GM12892 (cell line): ENCODE data around the gene NPTXR.

ENCODE experiments used
- DNase-seq: peaks from one replicate; pipeline ENCODE4 v3.0.0; 2011; ENCODE audit not compliant: insufficient read length
- FAIRE-seq: peaks from 2 replicates; lab custom pipeline; 2011; peaks lifted over from hg19 to GRCh38; lab: Jason Lieb, UNC
- POLR2A ChIP-seq: IDR thresholded peaks from 2 replicates; pipeline ENCODE4 v1.6.1; 2011; ENCODE audit warnings: low read depth, low read length, control low read depth
- POLR2AphosphoS5 ChIP-seq: IDR thresholded peaks from 2 replicates; pipeline ENCODE4 v1.6.1; 2011; ENCODE audit warnings: low read depth, low read length, control low read depth
- TAF1 ChIP-seq: IDR thresholded peaks from 2 replicates; pipeline ENCODE4 v1.6.1; 2011; ENCODE audit warnings: low read depth, mild to moderate bottlenecking, control low read depth, low read length, borderline replicate concordance

Gene NPTXR

DNA sequence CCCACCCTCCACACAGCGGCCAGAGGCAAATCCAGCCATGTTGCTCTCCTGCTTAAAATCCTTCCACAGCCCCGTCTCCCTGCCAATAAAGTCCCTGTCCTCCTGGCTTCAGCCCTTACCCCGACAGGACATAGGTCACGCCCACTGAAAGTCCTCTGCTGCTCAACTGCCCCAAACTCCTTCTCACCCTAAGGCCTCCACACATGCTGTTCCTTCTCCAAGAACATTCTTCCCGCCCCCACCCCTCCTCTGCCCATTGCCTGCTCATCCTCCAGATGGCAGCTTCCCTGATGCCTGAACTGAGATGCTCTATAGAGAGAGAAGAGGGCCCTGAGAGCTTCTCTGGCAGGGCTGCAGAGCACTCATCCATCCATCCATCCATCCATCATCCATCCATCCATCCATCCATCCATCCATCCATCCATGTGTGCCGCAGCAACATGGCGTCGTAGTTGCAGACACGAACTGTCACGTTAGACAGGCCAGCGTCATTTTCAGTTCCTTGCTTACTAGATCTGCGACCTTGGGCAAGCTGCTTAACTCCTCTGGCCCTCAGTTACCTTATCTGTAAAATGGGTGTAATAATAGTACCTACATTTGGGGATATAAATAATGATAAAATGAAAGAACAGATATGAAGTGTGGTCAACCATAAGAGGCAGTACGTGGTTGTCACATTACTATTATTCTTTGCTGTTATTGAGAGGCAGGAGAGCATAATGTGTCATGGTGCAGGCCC is 9.4 kb downstream of the NPTXR start:
- no peak for FAIRE-seq
- TF ChIP-seq POLR2A: no peak
- no peak for TF ChIP-seq POLR2AphosphoS5
- no peak for DNase-seq

DNA sequence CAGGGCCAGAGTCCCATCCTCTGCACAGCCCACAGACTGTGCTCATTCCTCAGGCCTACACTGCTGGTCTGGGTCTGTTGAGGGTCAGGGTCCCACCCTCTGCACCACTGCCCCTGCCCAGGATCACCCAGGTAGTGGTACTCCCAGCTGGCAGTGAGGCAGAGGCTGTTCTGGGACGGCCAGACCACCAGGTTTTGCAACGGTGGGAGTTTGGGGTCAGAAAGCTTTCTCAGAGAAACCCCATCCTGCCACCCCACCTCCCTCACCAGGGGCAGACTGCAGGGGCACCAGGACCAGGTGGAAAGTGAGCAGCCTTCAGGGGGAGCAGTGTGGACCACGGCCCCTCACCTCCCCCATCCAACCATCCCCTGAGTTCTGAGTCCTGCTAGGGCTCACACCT is 10.8 kb downstream of the NPTXR start:
- TF ChIP-seq TAF1: no peak
- no peak for TF ChIP-seq POLR2AphosphoS5
- TF ChIP-seq POLR2A: no peak
- FAIRE-seq: no peak
- DNase-seq: no peak

DNA sequence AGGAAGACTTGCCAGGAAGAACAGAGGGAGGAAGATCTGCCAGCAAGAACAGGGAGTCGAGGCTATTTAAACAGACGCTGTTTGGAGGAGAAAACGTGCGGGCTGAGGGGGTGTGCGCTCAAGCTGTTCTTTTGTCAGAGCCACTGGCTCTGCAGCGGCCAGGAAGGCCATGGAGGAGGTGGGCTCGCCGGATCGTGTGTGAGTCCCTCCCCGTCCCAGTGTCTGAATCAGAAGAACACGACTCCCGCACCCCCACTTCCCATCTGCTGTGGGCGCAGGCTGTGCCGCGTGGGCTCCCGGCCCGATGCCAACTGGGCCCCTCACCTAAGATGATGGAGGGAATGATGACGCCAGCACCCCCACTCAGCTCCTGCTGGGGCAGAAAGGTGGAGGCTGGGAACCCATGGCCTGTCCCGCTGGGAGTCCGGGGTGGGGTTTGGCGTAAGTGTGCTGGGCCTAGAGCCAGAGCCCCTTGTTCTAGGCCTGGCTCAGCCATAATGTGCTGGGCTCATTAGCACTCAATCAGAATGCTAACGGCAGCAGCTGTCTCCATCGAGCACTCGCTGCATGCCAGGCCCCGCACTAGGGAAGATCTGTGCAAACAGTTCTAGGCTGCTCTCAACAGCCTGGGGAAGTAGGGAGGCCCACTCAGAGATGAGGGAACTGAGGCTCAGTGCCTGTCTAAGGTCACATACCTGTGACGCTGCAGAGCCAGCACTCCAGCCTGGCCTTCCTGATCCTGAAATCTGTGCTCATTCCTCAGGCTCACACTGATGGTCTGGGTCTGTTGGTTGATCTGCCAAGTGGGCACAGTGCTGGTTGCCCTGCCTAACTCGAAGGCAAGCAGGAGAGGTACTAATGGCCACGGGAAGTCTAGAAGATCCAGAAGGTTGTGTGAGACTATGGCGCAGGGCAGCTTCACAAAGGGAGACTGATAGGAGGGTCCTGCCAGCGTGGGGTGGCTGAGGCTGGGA is 11.5 kb downstream of the NPTXR start:
- FAIRE-seq (no peak), DNase-seq (no peak)
- no peak for TF ChIP-seq POLR2AphosphoS5
- TF ChIP-seq POLR2A: no peak
- no peak for TF ChIP-seq TAF1

DNA sequence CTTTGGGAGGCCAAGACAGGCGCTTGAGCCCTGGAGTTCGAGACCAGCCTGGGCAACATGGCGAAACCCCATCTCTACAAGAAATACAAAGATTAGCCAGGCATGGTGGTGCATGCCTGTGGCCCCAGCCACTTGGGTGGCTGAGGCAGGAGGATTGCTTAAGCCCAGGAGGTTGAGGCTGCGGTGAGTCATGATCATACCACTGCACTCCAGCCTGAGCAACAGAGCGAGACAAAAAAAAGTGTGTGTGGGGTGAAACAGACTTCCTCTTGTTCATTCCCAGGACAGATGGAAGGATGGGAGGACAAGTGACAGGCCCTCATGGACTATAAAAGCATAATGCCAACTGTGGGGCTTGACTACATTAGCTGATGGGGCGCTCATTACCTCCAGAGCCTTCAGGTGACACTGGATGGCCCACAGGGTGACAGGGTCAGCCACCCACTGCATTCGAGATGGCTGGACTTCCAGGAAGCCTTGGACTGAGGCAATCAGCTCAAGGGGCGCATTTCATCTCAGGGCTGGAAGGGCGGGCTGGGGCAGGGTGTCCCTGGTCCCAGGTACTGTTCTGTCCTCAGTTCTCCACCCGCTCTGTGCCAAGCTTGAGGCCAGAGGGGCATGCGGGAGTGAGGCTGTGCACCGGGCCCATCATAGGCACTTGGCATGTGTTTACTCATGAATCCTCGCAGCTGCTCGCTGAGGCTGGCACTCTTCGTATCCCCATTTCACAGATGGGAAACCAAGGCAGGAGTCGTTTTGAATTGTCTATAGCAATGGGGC is 12.5 kb downstream of the NPTXR start:
- TF ChIP-seq TAF1 (no peak), POLR2AphosphoS5 (no peak)
- FAIRE-seq (no peak), DNase-seq (no peak)

DNA sequence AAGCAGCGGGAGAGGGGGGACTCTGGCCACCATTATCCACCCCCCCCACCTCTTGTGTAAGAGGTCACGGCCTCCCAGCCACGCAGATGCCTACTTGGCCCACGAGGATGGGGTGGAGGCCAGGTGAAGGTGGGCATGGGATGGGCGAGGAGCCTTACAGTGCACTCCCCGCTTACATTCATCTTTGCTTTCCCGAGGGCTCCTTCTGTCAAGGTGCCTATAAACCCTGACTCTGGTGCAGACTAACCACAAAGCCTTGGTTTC is 13.1 kb downstream of the NPTXR start:
- TF ChIP-seq POLR2AphosphoS5 (no peak), TAF1 (no peak), POLR2A (no peak)
- DNase-seq (no peak), FAIRE-seq (no peak)

DNA sequence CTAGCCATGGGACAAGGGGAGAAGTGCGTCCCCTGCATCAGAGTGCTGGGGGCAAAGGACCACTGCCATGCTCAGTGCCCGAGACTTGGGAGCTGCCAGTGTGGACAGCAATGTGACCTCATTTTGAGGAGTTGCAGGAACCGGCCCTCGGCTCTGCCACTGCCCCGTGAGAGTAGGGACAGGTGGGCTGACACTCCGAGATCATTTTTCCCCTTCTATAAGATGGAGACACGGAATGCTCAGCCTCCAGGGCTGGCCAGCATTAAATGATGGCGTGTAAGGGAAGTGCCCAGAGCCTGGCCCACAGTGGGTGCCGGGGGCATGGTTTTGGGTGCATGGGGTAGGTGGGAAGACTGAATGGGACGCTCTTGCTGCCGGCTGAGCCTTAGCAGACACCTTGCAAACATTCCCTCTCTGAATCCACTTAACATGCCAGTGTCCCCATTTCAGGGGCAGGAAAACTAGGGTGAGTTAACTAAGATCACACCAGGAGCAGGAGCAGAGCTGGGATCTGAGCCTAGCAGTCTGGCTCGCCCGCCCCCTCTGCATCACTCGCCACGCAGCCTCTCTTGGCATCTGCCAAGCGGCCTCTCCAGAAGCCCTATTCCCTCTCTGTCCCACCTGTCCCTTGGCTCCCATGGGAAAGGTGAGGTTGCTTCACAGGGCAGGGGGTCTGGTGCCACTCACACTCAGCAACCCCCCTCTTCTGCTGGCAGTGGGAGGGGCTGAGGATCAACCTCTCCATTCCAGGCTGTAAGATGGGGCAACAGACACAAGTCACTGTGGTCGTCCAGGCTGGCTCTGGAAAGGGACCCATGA is 13.6 kb downstream of the NPTXR start:
- no peak for TF ChIP-seq TAF1
- TF ChIP-seq POLR2A: no peak
- no peak for TF ChIP-seq POLR2AphosphoS5
- no peak for FAIRE-seq
- DNase-seq: no peak

DNA sequence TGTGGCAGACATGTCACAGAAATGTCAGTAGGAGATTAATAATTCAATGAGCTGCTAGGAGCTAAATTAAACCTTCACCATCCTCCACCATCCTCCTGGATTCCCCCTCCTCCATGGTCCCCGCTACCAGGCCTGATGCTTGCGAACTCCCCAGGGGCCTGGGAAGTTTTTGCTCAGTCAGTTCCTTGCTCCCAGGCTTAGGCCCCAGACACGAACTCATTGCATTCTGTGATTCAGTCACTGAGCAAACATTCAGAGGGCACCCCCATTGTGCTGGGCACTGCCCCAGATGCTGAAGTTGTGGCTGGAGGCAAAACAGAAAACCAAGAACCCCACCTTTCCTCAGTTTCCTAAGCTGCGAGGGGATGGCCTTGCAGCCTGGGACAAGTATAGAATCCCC is 14.3 kb downstream of the NPTXR start:
- TF ChIP-seq TAF1: no peak
- no peak for TF ChIP-seq POLR2A
- TF ChIP-seq POLR2AphosphoS5: no peak
- DNase-seq (no peak), FAIRE-seq (no peak)

DNA sequence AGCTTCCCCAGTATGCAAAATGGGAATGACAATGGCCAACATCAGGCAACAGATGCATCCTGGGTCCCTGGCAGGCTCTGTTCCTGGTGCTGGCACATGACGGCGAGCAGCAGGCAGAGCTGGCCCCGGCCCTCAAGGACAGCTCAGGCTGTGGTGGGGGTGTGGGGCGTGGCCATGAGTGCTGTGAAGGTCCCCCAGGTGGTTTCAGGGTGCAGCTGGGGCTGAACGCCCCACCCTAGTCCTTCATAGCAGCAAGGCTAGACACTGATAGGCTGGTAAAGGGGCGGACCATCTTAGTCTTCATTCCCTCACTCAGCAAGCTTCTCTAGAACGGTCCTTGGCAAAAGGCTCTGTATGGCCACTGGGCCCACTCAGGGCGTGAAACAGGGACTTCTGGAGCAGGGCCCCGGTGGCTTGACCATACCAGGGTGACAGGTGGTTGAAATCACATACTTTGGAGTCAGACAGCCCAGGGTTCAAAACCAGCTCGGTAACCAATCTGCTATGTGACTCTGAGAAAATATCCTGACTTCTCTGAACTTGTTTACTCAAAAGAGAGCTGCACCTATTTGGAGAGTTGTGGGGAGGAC is 15.1 kb downstream of the NPTXR start:
- TF ChIP-seq TAF1 (no peak), POLR2AphosphoS5 (no peak), POLR2A (no peak)
- no peak for DNase-seq
- FAIRE-seq: no peak

DNA sequence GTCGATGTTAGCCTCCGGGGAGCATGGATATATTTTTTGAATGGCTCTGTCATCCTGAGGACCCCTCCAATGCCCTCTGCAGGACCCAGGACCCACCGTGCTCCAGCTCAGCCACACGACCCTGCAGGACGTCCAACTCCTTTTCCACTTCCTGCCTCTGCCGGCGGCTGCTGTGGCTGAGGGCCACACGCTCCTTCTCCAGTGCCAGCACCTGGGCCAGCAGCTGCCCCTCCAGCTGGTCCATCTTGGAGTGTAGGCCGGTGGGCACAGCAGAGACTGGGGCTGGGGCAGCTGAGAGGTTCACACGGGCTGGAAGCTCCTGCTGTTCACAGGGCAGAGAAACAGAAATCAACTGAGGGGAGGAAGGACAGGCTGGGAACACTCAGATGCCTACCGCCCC is 15.6 kb downstream of the NPTXR start:
- no peak for DNase-seq
- no peak for TF ChIP-seq TAF1
- no peak for TF ChIP-seq POLR2A
- no peak for TF ChIP-seq POLR2AphosphoS5
- no peak for FAIRE-seq

DNA sequence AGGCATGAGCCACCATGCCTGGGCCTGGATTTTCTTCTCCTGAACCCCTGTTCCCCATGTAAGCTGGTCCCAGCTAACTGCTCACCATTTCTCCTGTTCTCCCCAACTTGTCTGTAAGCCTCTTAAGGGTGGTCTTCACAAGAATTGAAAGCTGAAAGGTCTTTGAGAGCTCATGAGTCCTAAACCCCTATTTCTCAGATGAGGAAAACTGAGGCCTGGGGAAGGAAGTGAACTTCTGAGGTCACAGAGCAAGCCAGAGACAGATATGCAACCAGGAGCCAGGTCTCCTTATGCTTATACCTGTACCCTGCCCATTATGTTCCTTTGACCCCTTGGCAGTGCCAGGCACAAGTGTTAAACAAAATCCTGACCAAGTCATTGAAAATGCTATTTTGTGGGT is 16.3 kb downstream of the NPTXR start:
- FAIRE-seq (no peak), DNase-seq (no peak)
- TF ChIP-seq TAF1: no peak
- no peak for TF ChIP-seq POLR2AphosphoS5
- no peak for TF ChIP-seq POLR2A
